Inflammatory macrophage (primary cell): ENCODE measurements around the gene BCAR3.
A peak's percentile ranks its signal among the peaks of the same experiment; 100 is the strongest.

Experiments
- DNase-seq, 2 donors: peaks; one replicate each; pipeline ENCODE4 v3.0.0-alpha.2; 2020 to 2022

Gene BCAR3

GRCh38 chr1:93635614-93636543 is 45.8 kb downstream of the BCAR3 start:
- no peak for DNase-seq

GRCh38 chr1:93633313-93633712 is 48.3 kb downstream of the BCAR3 start:
- no peak for DNase-seq

- peak; percentile 27 to 35 for DNase-seq
Observed at GRCh38 chr1:93631626-93632365, 49.8 kb downstream of the BCAR3 start.

- DNase-seq: no peak
Observed at GRCh38 chr1:93630168-93630567, 51.5 kb downstream of the BCAR3 start.

GRCh38 chr1:93629101-93630059 is 52.3 kb downstream of the BCAR3 start:
- DNase-seq: peak; percentile 77 to 82

GRCh38 chr1:93628681-93629080 is 53.0 kb downstream of the BCAR3 start:
- no peak for DNase-seq

GRCh38 chr1:93625582-93626327 is 55.9 kb downstream of the BCAR3 start:
- no peak for DNase-seq

- DNase-seq: no peak
Observed at GRCh38 chr1:93623875-93624274, 57.8 kb downstream of the BCAR3 start.

GRCh38 chr1:93623436-93623835 is 58.2 kb downstream of the BCAR3 start:
- DNase-seq: no peak

- no peak for DNase-seq
Observed at GRCh38 chr1:93621246-93621645, 60.4 kb downstream of the BCAR3 start.

GRCh38 chr1:93620841-93621210 is 60.8 kb downstream of the BCAR3 start:
- DNase-seq: no peak

- DNase-seq: no peak
Observed at GRCh38 chr1:93620172-93620840, 61.3 kb downstream of the BCAR3 start.

GRCh38 chr1:93619507-93620171 is 62.0 kb downstream of the BCAR3 start:
- DNase-seq: peak; percentile 11 to 39

GRCh38 chr1:93617670-93618499 is 63.8 kb downstream of the BCAR3 start:
- DNase-seq: no peak

- DNase-seq: no peak
Observed at GRCh38 chr1:93616996-93617669, 64.5 kb downstream of the BCAR3 start.

GRCh38 chr1:93616221-93616995 is 65.2 kb downstream of the BCAR3 start:
- no peak for DNase-seq

GRCh38 chr1:93615582-93616150 is 66.0 kb downstream of the BCAR3 start:
- no peak for DNase-seq
